Caco-2 (cell line): ENCODE measurements around the gene FAM89A. TPM values are rescaled to one million over a fixed set of nuclear protein-coding genes. Genes with fewer than 3 reads are reported as not detected.

ENCODE experiments used
- BruUV-seq: library from RNA; stranded (reverse); fragments of 400-500 nt; replicated peaks from 2 replicates; lab custom pipeline; 2021; lab: Mats Ljungman, UMichigan
- CTCF ChIA-PET: fragments of 300-600 bp; sonication (Branson Sonifier 250); formaldehyde crosslinking; loops from one replicate; lab custom pipeline; 2022; ENCODE audit warnings: antibody characterized with exemption; lab: Charles Lee
- POLR2A ChIA-PET: fragments of 300-600 bp; sonication (Branson Sonifier 250); formaldehyde crosslinking; loops from one replicate; lab custom pipeline; 2022; ENCODE audit warnings: antibody characterized with exemption; lab: Charles Lee
- DNase-seq, 2 experiments: peaks; one replicate each; pipeline versions ENCODE4 v3.0.0 to v3.0.0-alpha.2; 2020 to 2022
- H3K27me3 ChIP-seq: replicated peaks from 2 replicates; pipeline ENCODE4 v1.6.0; 2011; ENCODE audit warnings: low read length; ENCODE audit not compliant: control insufficient read depth, insufficient read depth
- H3K36me3 ChIP-seq: 2 replicates; pipeline ENCODE4 v1.5.1; 2011; ENCODE audit warnings: low read length; ENCODE audit not compliant: control insufficient read depth, insufficient read depth
- H3K4me1 ChIP-seq: fragments of 250-450 bp; sonication (Bioruptor Pico); 2 replicates; pipeline ENCODE4 v1.5.1; 2020; ENCODE audit warnings: mild to moderate bottlenecking
- H3K4me3 ChIP-seq: 2 replicates; pipeline ENCODE4 v1.5.1; 2011; ENCODE audit warnings: low read depth, mild to moderate bottlenecking, control low read depth, low read length
- H3K9me3 ChIP-seq: fragments of 250-450 bp; sonication (Bioruptor Pico); 2 replicates; pipeline ENCODE4 v1.5.1; 2020; ENCODE audit warnings: mild to moderate bottlenecking, moderate library complexity
- H3K27ac Mint-ChIP-seq: one replicate; pipeline ENCODE4 v1.8.0; 2022; ENCODE audit warnings: mixed read lengths; ENCODE audit not compliant: unreplicated experiment
- H3K27me3 Mint-ChIP-seq: one replicate; pipeline ENCODE4 v1.8.0; 2022; ENCODE audit warnings: mixed read lengths; ENCODE audit not compliant: insufficient read depth, unreplicated experiment
- H3K36me3 Mint-ChIP-seq: one replicate; pipeline ENCODE4 v1.8.0; 2022; ENCODE audit warnings: mild to moderate bottlenecking, mixed read lengths; ENCODE audit not compliant: insufficient read depth, unreplicated experiment
- H3K4me1 Mint-ChIP-seq: one replicate; pipeline ENCODE4 v1.8.0; 2022; ENCODE audit warnings: low read depth, mixed read lengths; ENCODE audit not compliant: unreplicated experiment
- H3K4me3 Mint-ChIP-seq: one replicate; pipeline ENCODE4 v1.8.0; 2022; ENCODE audit warnings: mild to moderate bottlenecking, moderate library complexity, mixed read lengths; ENCODE audit not compliant: unreplicated experiment
- H3K9me3 Mint-ChIP-seq: one replicate; pipeline ENCODE4 v1.8.0; 2022; ENCODE audit warnings: mixed read lengths; ENCODE audit not compliant: unreplicated experiment
- intact Hi-C: fragments of 100-400 bp; cut with micrococcal nuclease; formaldehyde crosslinking; loops from one replicate; pipeline ENCODE4 v1.10.0; 2022; ENCODE audit not compliant: unreplicated experiment
- total RNA-seq: library from RNA; stranded (reverse); gene quantifications from 2 replicates; pipeline ENCODE4 v1.2.3, GENCODE V29; 2022
- TF ChIP-seq, protein P1 (sequence below), 2 experiments: fragments of 200-600 bp in 1 of 2; IDR thresholded peaks; 1 replicate in 1 of 2; 2 replicates in 1 of 2; pipeline versions ENCODE4 v1.5.1 to v1.8.0; 2011 to 2022; ENCODE audit warnings: antibody characterized with exemption in 1 of 2, control low read depth in 1 of 2, inconsistent platforms in 1 of 2, low read depth in 1 of 2, low read length in 1 of 2, mild to moderate bottlenecking in 1 of 2, moderate library complexity in 1 of 2; ENCODE audit not compliant: insufficient read depth in 1 of 2, severe bottlenecking in 1 of 2, unreplicated experiment in 1 of 2

Gene FAM89A
- total RNA-seq, 1 experiment from 2014 or later, result 44.2 TPM

- POLR2A ChIA-PET, result no interaction called here
- CTCF ChIA-PET, result interaction anchor here (0.6 kb wide), 1 partner anchor 958 kb away, joined by 3 read pairs; no protein-coding TSS in a partner anchor
- Histone ChIP-seq H3K9me3 (no peaks in the 10 kb centered on the region), H3K4me3 (no peak overlapping the region), H3K36me3 (no peaks in the 10 kb centered on the region), H3K4me1 (no peaks in the 10 kb centered on the region), H3K27me3 (no peaks in the 10 kb centered on the region)
- H3K36me3 Mint-ChIP-seq, result no peaks in the 10 kb centered on the region
- no peaks in the 10 kb centered on the region for H3K27me3 Mint-ChIP-seq
- no TSS peak for BruUV-seq
- intact Hi-C loops, result no loop called here
- no peak overlapping the region for H3K4me3 Mint-ChIP-seq
- no peak overlapping the region for H3K27ac Mint-ChIP-seq
- no peak for DNase-seq
- H3K9me3 Mint-ChIP-seq, result no peaks in the 10 kb centered on the region
- TF ChIP-seq, protein P1, sequence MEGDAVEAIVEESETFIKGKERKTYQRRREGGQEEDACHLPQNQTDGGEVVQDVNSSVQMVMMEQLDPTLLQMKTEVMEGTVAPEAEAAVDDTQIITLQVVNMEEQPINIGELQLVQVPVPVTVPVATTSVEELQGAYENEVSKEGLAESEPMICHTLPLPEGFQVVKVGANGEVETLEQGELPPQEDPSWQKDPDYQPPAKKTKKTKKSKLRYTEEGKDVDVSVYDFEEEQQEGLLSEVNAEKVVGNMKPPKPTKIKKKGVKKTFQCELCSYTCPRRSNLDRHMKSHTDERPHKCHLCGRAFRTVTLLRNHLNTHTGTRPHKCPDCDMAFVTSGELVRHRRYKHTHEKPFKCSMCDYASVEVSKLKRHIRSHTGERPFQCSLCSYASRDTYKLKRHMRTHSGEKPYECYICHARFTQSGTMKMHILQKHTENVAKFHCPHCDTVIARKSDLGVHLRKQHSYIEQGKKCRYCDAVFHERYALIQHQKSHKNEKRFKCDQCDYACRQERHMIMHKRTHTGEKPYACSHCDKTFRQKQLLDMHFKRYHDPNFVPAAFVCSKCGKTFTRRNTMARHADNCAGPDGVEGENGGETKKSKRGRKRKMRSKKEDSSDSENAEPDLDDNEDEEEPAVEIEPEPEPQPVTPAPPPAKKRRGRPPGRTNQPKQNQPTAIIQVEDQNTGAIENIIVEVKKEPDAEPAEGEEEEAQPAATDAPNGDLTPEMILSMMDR (IDR thresholded peaks at IDR 0.05; ENCODE audit: insufficient read depth in 1 of 2, low read depth in 1 of 2, low read length in 1 of 2, severe bottlenecking in 1 of 2, unreplicated experiment in 1 of 2), result no peak
- H3K4me1 Mint-ChIP-seq, result no peaks in the 10 kb centered on the region
These were observed 38.2 kb upstream of the FAM89A start for GRCh38 chr1:231078250-231078649.

DNA sequence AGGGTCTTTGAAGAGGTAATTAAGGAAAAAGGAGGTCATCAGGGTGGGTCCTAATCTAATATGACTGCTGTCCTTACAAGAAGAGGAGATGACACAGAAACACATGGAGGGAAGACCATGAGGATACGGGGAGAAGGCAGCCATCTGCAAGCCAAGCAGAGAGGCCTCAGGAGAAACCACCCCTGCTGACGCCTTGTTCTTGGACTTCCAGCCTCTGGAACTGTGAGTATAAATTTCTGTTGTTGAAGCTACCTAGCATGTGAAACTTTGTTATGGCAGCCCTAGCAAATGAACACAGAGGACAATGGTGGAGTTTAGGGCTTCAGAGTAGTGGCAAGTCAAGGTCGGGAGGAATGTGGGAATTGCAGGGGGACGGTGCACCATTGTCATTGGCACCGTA is 36.7 kb upstream of the FAM89A start:
- no peak overlapping the region for H3K27ac Mint-ChIP-seq

GRCh38 chr1:231075497-231075896 is 35.4 kb upstream of the FAM89A start:
- H3K27me3 ChIP-seq, result no peaks in the 10 kb centered on the region
- DNase-seq, result no peak
- H3K4me3 Mint-ChIP-seq, result no peak overlapping the region
- H3K9me3 Mint-ChIP-seq, result no peaks in the 10 kb centered on the region
- H3K27me3 Mint-ChIP-seq, result no peaks in the 10 kb centered on the region
- no peaks in the 10 kb centered on the region for H3K36me3 ChIP-seq
- intact Hi-C loops, result no loop called here
- no peaks in the 10 kb centered on the region for H3K36me3 Mint-ChIP-seq
- H3K4me1 ChIP-seq, result no peaks in the 10 kb centered on the region
- POLR2A ChIA-PET, result no interaction called here
- H3K4me3 ChIP-seq, result no peak overlapping the region
- CTCF ChIA-PET, result no interaction called here
- no TSS peak for BruUV-seq
- no peak overlapping the region for H3K27ac Mint-ChIP-seq
- TF ChIP-seq, protein P1 (IDR thresholded peaks at IDR 0.05; ENCODE audit: insufficient read depth in 1 of 2, low read depth in 1 of 2, low read length in 1 of 2, severe bottlenecking in 1 of 2, unreplicated experiment in 1 of 2), result no peak
- H3K4me1 Mint-ChIP-seq, result no peaks in the 10 kb centered on the region
- H3K9me3 ChIP-seq, result no peaks in the 10 kb centered on the region

More for the DNA sequence above, 36.7 kb upstream of the FAM89A start:
- ChIA-PET POLR2A (no interaction called here), CTCF (no interaction called here)
- Mint-ChIP-seq H3K4me1 (no peaks in the 10 kb centered on the region), H3K9me3 (no peaks in the 10 kb centered on the region), H3K27me3 (no peaks in the 10 kb centered on the region), H3K4me3 (no peak overlapping the region), H3K36me3 (no peaks in the 10 kb centered on the region)
- TF ChIP-seq, protein P1 (IDR thresholded peaks at IDR 0.05; ENCODE audit: insufficient read depth in 1 of 2, low read depth in 1 of 2, low read length in 1 of 2, severe bottlenecking in 1 of 2, unreplicated experiment in 1 of 2), result no peak
- intact Hi-C loops, result no loop called here
- Histone ChIP-seq H3K4me1 (no peaks in the 10 kb centered on the region), H3K36me3 (no peaks in the 10 kb centered on the region), H3K9me3 (no peaks in the 10 kb centered on the region), H3K27me3 (no peaks in the 10 kb centered on the region), H3K4me3 (no peak overlapping the region)
- no TSS peak for BruUV-seq
- DNase-seq, result no peak
